Measurements from ENCODE around the gene SNTB2.
A peak's percentile ranks its signal among the peaks of the same experiment; 100 is the strongest.

The SNTB2 gene

DNA sequence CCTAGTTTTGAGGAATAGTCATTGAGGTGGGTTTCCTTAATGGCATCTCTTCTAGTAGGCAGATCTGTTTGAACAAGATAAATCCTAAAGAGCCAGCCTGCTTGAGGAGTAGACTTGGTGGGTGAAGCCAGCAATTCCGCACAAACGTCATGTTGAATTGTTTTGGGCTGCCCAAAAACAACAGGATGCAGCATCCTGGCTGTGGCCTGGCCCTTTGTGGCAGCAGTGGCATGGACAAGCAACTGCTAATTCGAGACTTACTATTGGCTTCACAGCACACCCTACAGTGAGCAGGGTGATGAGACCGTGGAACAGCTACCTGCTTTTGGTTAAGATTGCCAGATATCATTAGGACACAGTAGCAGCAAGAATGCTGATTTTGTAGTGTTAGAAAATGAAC, 114.9 kb downstream of the SNTB2 start:
- DNase-seq (ENCODE audit: low read depth, low spot score), result no peak
- no peaks in the 10 kb centered on the region for H3K9me3 ChIP-seq (ENCODE audit: insufficient read depth, low read length)
- H3K4me3 ChIP-seq (ENCODE audit: insufficient read length, low read depth), result no peak overlapping the region
- peaks cover 46% of the 10 kb centered on the region for H3K36me3 ChIP-seq (ENCODE audit: insufficient read depth, insufficient read length, low read length)
- H3K4me1 ChIP-seq (ENCODE audit: insufficient read depth, insufficient read length), result peaks cover 3% of the 10 kb centered on the region
- no peak overlapping the region for H3K9ac ChIP-seq (ENCODE audit: insufficient read length, low read depth)
- no peaks in the 10 kb centered on the region for H3K27me3 ChIP-seq (ENCODE audit: insufficient read depth, insufficient read length)
- TF ChIP-seq YY1 (IDR thresholded peaks at IDR 0.05; ENCODE audit: insufficient read depth, insufficient read length) (no peak), ZNF274 (IDR thresholded peaks at IDR 0.05; ENCODE audit: low read depth, low read length) (no peak), SUZ12 (IDR thresholded peaks at IDR 0.05; ENCODE audit: extremely low read depth, insufficient read depth, insufficient read length) (no peak)

DNA sequence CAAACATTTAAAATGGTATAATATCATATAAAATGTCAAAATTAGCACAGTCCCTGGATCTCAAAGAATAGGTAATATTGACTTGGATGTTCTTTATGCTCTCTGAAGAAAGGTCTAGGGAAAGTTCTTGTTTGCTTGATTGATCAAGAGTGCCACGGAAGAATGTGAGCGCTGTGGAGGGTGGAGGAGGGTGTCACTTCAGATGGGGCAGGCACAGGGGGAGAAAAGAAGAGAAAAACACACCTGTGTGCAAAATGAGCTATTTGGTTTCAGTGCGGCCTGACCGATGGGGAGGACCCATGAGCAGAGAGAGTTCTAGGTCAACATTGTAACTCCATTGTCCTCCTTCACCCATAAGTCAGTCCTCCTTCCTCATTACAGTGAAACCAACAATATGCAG, 115.3 kb downstream of the SNTB2 start:
- H3K9ac ChIP-seq (ENCODE audit: insufficient read length, low read depth), result no peak overlapping the region
- H3K27me3 ChIP-seq (ENCODE audit: insufficient read depth, insufficient read length), result no peaks in the 10 kb centered on the region
- no peak overlapping the region for H3K4me3 ChIP-seq (ENCODE audit: insufficient read length, low read depth)
- TF ChIP-seq SUZ12 (IDR thresholded peaks at IDR 0.05; ENCODE audit: extremely low read depth, insufficient read depth, insufficient read length) (no peak), ZNF274 (IDR thresholded peaks at IDR 0.05; ENCODE audit: low read depth, low read length) (no peak), YY1 (IDR thresholded peaks at IDR 0.05; ENCODE audit: insufficient read depth, insufficient read length) (no peak)
- no peak for DNase-seq (ENCODE audit: low read depth, low spot score)
- peaks cover 3% of the 10 kb centered on the region for H3K4me1 ChIP-seq (ENCODE audit: insufficient read depth, insufficient read length)
- peaks cover 46% of the 10 kb centered on the region for H3K36me3 ChIP-seq (ENCODE audit: insufficient read depth, insufficient read length, low read length)
- no peaks in the 10 kb centered on the region for H3K9me3 ChIP-seq (ENCODE audit: insufficient read depth, low read length)

DNA sequence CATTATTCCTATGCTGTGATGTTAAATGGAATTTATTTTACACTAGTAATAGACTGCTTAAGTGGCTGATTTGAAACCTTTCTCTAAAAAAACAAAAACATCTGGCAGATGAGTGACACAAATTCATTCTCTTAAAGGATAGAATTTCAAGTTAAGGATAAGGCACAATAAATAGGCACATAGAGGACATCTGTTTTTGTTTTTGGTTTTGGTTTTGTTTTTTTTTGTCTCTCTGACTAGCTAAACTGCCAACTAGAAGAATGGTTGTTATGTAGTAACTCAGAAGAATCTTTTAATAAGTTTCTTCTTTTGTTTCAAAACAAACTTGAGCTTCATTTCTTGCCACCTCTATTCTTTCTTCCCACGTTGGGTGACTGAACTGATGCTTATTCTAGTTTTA, 119.1 kb downstream of the SNTB2 start:
- peaks cover 31% of the 10 kb centered on the region for H3K36me3 ChIP-seq (ENCODE audit: insufficient read depth, insufficient read length, low read length)
- H3K9ac ChIP-seq (ENCODE audit: insufficient read length, low read depth), result no peak overlapping the region
- no peak for TF ChIP-seq YY1 (IDR thresholded peaks at IDR 0.05; ENCODE audit: insufficient read depth, insufficient read length)
- no peak for TF ChIP-seq SUZ12 (IDR thresholded peaks at IDR 0.05; ENCODE audit: extremely low read depth, insufficient read depth, insufficient read length)
- TF ChIP-seq ZNF274 (IDR thresholded peaks at IDR 0.05; ENCODE audit: low read depth, low read length), result no peak
- H3K27me3 ChIP-seq (ENCODE audit: insufficient read depth, insufficient read length), result no peaks in the 10 kb centered on the region
- peaks cover 3% of the 10 kb centered on the region for H3K4me1 ChIP-seq (ENCODE audit: insufficient read depth, insufficient read length)
- H3K9me3 ChIP-seq (ENCODE audit: insufficient read depth, low read length), result no peaks in the 10 kb centered on the region
- no peak overlapping the region for H3K4me3 ChIP-seq (ENCODE audit: insufficient read length, low read depth)
- DNase-seq (ENCODE audit: low read depth, low spot score), result no peak

DNA sequence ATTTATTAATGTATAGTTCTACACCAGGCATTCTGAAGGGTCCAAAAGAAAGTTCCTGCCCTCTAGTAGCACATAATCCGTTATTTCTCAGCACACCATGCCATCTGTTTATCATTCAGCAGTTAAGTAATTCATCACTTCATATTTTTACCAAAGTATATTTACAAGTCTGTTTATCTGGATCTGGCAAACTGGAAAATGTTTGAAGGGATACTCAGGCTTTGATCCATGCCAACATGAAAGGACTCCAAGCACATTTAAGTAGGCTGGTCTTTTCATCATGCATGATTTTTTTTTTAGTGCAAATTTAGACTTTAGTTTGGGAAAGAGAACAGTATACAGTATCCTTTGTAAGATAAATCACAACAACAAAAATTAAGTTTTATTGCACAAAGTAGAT, 120.1 kb downstream of the SNTB2 start:
- Histone ChIP-seq H3K4me1 (ENCODE audit: insufficient read depth, insufficient read length) (no peaks in the 10 kb centered on the region), H3K9ac (ENCODE audit: insufficient read length, low read depth) (no peak overlapping the region), H3K9me3 (ENCODE audit: insufficient read depth, low read length) (no peaks in the 10 kb centered on the region), H3K4me3 (ENCODE audit: insufficient read length, low read depth) (no peak overlapping the region), H3K27me3 (ENCODE audit: insufficient read depth, insufficient read length) (no peaks in the 10 kb centered on the region), H3K36me3 (ENCODE audit: insufficient read depth, insufficient read length, low read length) (peaks cover 21% of the 10 kb centered on the region)
- TF ChIP-seq YY1 (IDR thresholded peaks at IDR 0.05; ENCODE audit: insufficient read depth, insufficient read length) (no peak), ZNF274 (IDR thresholded peaks at IDR 0.05; ENCODE audit: low read depth, low read length) (no peak), SUZ12 (IDR thresholded peaks at IDR 0.05; ENCODE audit: extremely low read depth, insufficient read depth, insufficient read length) (no peak)
- no peak for DNase-seq (ENCODE audit: low read depth, low spot score)

DNA sequence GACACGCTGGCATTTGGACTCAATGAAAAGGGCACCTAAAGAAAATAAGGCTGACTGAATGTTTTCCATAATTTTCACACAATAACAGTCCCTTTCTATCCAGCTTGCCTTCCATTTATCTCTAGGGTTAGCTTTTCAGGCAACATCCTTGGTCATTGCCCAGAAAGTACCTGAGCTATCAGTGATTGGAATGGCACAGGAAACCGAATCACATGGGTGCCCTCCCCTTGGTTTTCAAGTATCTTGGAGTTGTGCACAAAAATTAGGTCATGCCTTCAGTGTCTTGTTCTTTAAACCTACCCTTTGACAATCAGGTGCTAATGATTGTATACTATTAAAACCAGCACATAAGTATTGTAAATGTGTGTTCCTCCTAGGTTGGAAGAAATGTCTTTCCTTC, 120.9 kb downstream of the SNTB2 start:
- TF ChIP-seq ZNF274 (IDR thresholded peaks at IDR 0.05; ENCODE audit: low read depth, low read length), result no peak
- TF ChIP-seq YY1 (IDR thresholded peaks at IDR 0.05; ENCODE audit: insufficient read depth, insufficient read length), result no peak
- no peak for TF ChIP-seq SUZ12 (IDR thresholded peaks at IDR 0.05; ENCODE audit: extremely low read depth, insufficient read depth, insufficient read length)
- Histone ChIP-seq H3K27me3 (ENCODE audit: insufficient read depth, insufficient read length) (no peaks in the 10 kb centered on the region), H3K9me3 (ENCODE audit: insufficient read depth, low read length) (no peaks in the 10 kb centered on the region), H3K9ac (ENCODE audit: insufficient read length, low read depth) (no peak overlapping the region), H3K36me3 (ENCODE audit: insufficient read depth, insufficient read length, low read length) (peaks cover 16% of the 10 kb centered on the region), H3K4me3 (ENCODE audit: insufficient read length, low read depth) (no peak overlapping the region), H3K4me1 (ENCODE audit: insufficient read depth, insufficient read length) (no peaks in the 10 kb centered on the region)
- DNase-seq (ENCODE audit: low read depth, low spot score), result no peak

DNA sequence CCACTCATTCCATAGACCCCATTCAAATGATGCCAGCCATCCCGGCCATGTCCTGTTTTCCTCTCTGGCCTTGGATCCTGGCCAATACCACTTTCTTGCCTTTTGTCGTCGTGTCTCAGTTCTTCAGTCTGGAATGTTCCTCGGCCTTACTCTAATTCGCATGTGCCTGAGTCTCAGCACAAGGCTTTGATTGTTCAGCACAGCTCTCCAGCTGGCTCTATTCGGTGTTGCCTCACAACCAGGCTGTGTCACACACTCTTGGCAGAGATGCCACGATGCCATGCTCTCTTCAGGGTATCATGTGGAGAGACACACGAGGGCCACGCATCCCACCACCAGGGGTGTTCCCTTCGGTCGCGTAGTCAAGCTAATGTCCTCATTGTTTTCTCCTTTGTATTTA, 122.4 kb downstream of the SNTB2 start:
- no peak overlapping the region for H3K9ac ChIP-seq (ENCODE audit: insufficient read length, low read depth)

DNA sequence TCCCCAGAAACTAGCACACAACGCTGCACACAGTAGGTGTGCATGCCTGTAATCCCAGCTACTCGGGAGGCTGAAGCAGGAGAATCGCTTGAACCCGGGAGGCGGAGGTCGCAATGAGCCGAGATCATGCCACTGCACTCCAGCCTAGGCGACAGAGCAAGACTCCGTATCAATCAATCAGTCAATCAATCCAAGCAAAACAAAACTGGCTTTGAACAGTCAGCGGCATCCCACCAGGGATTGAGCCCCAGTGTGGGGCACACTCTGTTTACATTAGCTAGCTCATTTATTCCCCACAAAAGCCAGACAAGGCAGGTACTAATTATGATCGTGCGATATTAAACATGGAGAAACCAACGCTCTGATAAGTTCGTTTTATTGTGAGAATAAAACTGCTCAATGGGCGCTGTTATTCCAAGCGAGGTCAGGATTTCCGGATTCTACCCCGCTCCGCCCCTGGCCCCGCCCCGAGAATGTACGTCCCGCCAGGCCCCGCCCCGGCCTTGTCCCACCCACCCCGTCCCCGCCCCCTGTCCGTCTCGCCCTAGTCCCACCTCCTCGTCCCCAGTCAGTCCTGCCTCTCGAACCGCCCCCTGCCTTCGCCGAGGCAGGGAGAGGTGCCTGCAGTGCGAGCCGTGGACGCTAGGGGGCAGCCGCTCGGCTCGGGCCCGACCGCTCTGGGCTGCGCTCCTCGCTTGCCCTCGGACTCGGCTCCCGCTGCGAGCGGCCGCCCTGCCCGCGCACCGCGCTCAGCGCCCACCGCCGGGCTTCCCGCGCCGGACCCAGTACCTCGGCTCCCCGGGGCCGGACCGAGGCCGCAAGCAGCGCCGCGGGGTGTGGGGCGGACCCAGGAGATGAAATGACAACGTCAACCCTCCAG, 123.9 kb downstream of the SNTB2 start, which contains the start of gene VPS4A:
Gene VPS4A (plus strand): TSS at position 698 of the 880 bp plus-strand sequence. CDS start 162 bp downstream, at position 860.
- peak; percentile 93 for DNase-seq (ENCODE audit: low read depth, low spot score)
- Histone ChIP-seq H3K4me3 (ENCODE audit: insufficient read length, low read depth) (peak within 1 kb of the TSS; percentile 89), H3K27me3 (ENCODE audit: insufficient read depth, insufficient read length) (no peaks in the 10 kb centered on the region), H3K36me3 (ENCODE audit: insufficient read depth, insufficient read length, low read length) (peaks cover 30% of the 10 kb centered on the region), H3K9ac (ENCODE audit: insufficient read length, low read depth) (peak within 1 kb of the TSS; percentile 94), H3K4me1 (ENCODE audit: insufficient read depth, insufficient read length) (no peaks in the 10 kb centered on the region), H3K9me3 (ENCODE audit: insufficient read depth, low read length) (no peaks in the 10 kb centered on the region)
- TF ChIP-seq YY1 (IDR thresholded peaks at IDR 0.05; ENCODE audit: insufficient read depth, insufficient read length) (no peak), SUZ12 (IDR thresholded peaks at IDR 0.05; ENCODE audit: extremely low read depth, insufficient read depth, insufficient read length) (no peak), ZNF274 (IDR thresholded peaks at IDR 0.05; ENCODE audit: low read depth, low read length) (no peak)

More for the DNA sequence above, 122.4 kb downstream of the SNTB2 start:
- H3K4me1 ChIP-seq (ENCODE audit: insufficient read depth, insufficient read length), result no peaks in the 10 kb centered on the region
- H3K27me3 ChIP-seq (ENCODE audit: insufficient read depth, insufficient read length), result no peaks in the 10 kb centered on the region
- peaks cover 25% of the 10 kb centered on the region for H3K36me3 ChIP-seq (ENCODE audit: insufficient read depth, insufficient read length, low read length)
- TF ChIP-seq SUZ12 (IDR thresholded peaks at IDR 0.05; ENCODE audit: extremely low read depth, insufficient read depth, insufficient read length) (no peak), YY1 (IDR thresholded peaks at IDR 0.05; ENCODE audit: insufficient read depth, insufficient read length) (no peak)
- no peaks in the 10 kb centered on the region for H3K9me3 ChIP-seq (ENCODE audit: insufficient read depth, low read length)
- no peak overlapping the region for H3K4me3 ChIP-seq (ENCODE audit: insufficient read length, low read depth)
- DNase-seq (ENCODE audit: low read depth, low spot score), result no peak

Measured in NT2/D1 (cell line).